Fibroblast of pulmonary artery (primary cell): ENCODE data around the gene SPAG5.

Experiments used
- DNase-seq: peaks from one replicate; pipeline ENCODE4 v3.0.0-alpha.2; 2010; ENCODE audit warnings: low read depth
- H3K4me3 ChIP-seq: replicated peaks from 2 replicates; pipeline ENCODE4 v1.5.1; 2011; ENCODE audit warnings: low read depth, mild to moderate bottlenecking, control low read depth, low read length, moderate library complexity
- CTCF ChIP-seq: IDR thresholded peaks from 2 replicates; pipeline ENCODE4 v1.5.1; 2011; ENCODE audit warnings: mild to moderate bottlenecking, control low read depth, low read length, inconsistent platforms; ENCODE audit errors: missing control alignments

SPAG5 gene

DNA sequence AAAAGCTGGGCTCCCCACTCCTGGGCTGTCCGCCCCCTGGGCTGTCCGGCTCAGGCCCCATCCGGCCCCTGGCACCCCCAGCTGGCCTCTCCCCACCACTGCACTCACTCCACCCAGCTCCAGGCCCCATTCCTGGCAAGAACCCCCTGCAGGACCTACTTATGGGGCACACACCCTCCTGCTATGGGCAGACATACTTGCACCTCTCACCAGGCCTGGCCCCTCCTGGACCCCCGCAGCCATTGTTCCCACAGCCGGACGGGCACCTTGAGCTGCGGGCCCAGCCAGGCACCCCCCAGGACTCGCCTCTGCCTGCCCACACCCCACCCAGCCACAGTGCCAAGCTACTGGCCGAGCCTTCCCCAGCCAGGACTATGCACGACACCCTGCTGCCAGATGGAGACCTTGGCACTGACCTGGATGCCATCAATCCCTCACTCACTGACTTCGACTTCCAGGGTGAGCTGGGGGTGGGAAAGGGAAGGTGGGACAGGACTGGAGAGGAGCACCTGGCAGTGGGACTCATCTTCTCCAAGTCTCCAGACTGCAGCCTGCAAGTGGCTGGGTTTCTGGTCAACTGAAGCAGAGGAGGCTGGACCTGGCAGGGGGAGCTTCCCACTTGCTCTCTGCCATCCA is 64.0 kb downstream of the SPAG5 start:
- DNase-seq: no peak
- no peak for TF ChIP-seq CTCF
- no peak overlapping the region for H3K4me3 ChIP-seq

DNA sequence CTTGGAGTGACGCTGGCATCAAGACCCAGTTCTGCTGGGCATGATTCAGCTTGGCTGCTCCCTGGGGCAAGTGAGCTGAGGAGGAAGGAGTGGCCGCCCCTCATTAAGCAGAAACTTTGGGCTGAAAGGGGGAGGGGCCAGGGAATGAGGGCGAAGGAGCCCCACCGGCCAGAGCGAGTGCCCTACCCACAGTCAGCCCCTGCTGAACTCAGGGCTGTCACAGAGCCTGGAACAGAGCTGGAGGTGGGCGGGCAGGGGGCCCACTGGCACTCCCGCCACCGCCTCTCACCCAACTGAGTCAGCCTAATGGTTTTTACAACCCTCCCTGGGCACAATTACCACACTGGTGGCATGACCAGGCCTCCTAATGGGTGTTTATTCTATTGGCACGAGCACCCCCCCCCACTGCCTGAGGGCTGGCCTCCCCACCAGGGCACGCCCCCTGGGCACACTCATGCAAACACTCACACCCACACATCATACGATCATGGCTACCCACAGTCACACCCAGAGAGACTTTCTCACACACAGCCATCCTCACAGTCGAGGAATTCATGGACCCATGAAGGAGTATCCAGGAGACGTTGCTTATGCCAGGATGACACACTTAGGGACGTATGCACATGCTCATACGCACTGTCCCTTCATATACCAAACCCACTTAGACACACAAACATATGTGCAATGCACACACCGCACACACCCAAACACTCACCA is 65.6 kb downstream of the SPAG5 start:
- DNase-seq: no peak
- no peak for TF ChIP-seq CTCF
- no peak overlapping the region for H3K4me3 ChIP-seq

- H3K4me3 ChIP-seq: no peak overlapping the region
- TF ChIP-seq CTCF: no peak
- DNase-seq: no peak
Measured at GRCh38 chr17:28532050-28532960, 66.5 kb downstream of the SPAG5 start.

DNA sequence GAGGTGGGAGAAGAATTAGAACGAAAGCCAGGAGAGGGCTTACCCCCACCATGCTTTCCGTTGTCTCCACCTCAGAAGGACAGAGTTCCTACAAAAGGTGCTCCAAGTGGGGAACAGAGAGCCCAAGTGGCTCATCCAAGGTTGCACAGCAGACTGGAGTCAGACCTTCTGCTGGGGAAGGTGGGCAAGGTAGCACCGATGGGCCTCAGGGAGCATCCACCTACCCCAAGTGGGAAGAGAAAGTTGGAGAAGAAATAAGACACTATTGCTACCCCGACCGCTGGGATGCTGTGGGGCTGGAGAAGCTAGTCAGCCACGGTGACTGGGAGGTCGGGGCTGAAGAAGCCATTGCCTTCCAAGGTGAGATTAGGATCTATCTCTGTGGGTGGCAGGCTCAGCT is 67.9 kb downstream of the SPAG5 start:
- no peak for TF ChIP-seq CTCF
- no peak overlapping the region for H3K4me3 ChIP-seq
- DNase-seq: no peak

DNA sequence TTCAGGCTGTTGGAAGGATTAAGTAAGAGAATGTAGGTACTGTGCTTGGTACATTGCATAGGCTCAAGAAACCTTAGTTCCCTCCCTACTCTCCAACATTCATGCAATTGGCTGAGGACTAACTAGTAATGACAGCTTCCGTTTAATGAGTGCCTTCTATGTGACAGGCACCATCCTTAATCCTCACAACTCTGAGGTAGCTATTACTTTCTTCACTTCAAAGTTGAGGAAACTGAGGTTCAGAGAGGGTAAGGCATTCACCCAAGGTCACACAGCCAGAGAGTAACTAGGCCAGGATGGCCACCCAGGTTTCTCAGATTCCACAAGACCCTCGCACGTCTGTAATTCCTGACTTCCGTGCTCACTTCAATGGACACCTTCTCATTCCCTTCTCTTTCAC is 68.6 kb downstream of the SPAG5 start:
- DNase-seq: no peak
- no peak for TF ChIP-seq CTCF
- H3K4me3 ChIP-seq: no peak overlapping the region

- no peak for TF ChIP-seq CTCF
- DNase-seq: no peak
- H3K4me3 ChIP-seq: no peak overlapping the region
Measured at GRCh38 chr17:28529013-28529400, 69.8 kb downstream of the SPAG5 start.
